IPS-18a (cell line): Measurements from ENCODE around the gene SPINK4.

Experiments
- H3K27ac ChIP-seq: one replicate; pipeline ENCODE4 v1.5.1; 2013; ENCODE audit warnings: low read length
- H3K27me3 ChIP-seq: one replicate; pipeline ENCODE4 v1.6.1; 2013; ENCODE audit warnings: mild to moderate bottlenecking, low read length; ENCODE audit not compliant: control insufficient read depth, insufficient read depth
- H3K36me3 ChIP-seq: one replicate; pipeline ENCODE4 v1.6.1; 2013; ENCODE audit warnings: low read depth, low read length; ENCODE audit not compliant: control insufficient read depth
- H3K4me1 ChIP-seq: one replicate; pipeline ENCODE4 v1.6.1; 2013; ENCODE audit warnings: low read depth, low read length; ENCODE audit not compliant: control insufficient read depth
- H3K4me3 ChIP-seq: one replicate; pipeline ENCODE4 v1.5.1; 2013; ENCODE audit warnings: low read length
- H3K9ac ChIP-seq: one replicate; pipeline ENCODE4 v1.6.1; 2013; ENCODE audit warnings: mild to moderate bottlenecking, low read length, moderate library complexity
- H3K9me3 ChIP-seq: one replicate; pipeline ENCODE4 v1.6.1; 2013; ENCODE audit warnings: low read depth, low read length; ENCODE audit not compliant: control insufficient read depth

SPINK4 gene

GRCh38 chr9:33295571-33295970 is 55.6 kb downstream of the SPINK4 start:
- H3K4me3 ChIP-seq = no peak overlapping the region
- peaks cover 55% of the 10 kb centered on the region for H3K36me3 ChIP-seq
- H3K27me3 ChIP-seq = no peaks in the 10 kb centered on the region
- peaks cover 4% of the 10 kb centered on the region for H3K4me1 ChIP-seq
- no peak overlapping the region for H3K9ac ChIP-seq
- no peaks in the 10 kb centered on the region for H3K9me3 ChIP-seq
- no peak overlapping the region for H3K27ac ChIP-seq

- Histone ChIP-seq H3K27ac (no peak overlapping the region), H3K9me3 (no peaks in the 10 kb centered on the region), H3K36me3 (peaks cover 73% of the 10 kb centered on the region), H3K4me3 (no peak overlapping the region), H3K4me1 (no peaks in the 10 kb centered on the region), H3K9ac (no peak overlapping the region), H3K27me3 (no peaks in the 10 kb centered on the region)
Measured at GRCh38 chr9:33297432-33297831, 57.5 kb downstream of the SPINK4 start.
